ENCODE measurements around the gene AKT1. TPM values are rescaled to one million over a fixed set of nuclear protein-coding genes. Genes with fewer than 3 reads are reported as not detected.

Gene AKT1
- 100 to 1,000 TPM in 2 of 3 donors, 10 to 100 TPM in 1; 91.9 to 119 (median 116) TPM for total RNA-seq

DNA sequence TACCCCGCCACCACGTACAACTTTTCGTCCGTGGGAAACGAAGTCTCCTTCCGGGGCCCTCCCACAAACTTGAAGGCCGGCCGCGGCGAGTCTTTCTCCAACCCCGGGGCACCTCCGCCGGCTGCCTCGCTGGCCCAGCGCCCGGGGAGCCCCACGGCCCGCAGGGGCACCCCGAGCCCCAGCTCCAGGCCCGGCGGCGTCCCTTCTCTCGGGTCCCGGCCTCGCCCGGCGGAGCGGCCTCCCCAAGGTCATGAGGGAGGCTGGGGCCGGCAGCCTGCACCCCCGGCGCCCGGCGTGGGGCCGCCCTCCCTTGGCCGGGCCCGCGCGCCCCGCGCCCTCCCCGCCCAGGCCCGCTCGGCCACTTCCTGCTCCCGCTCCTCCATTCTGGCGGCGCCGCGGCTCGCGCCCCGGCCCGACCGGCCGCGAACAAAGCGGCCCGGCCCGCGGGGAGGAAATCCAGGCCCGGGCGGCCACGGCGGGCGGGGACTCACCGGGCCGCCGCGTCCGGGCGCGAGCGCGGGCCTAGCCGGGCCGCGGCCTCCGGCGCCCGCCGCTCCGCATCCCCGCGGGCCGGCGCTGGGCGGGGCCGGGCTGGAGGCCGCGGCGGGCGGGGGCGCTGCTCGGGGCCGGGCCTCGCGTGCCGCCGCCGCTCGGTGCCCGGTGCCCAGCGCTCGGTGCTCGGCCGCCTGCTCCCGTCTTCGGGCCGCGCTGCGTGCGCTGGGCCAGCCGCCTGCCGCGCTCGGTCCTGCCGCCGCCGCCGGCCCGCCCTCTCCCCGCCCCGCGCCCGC lies at the start of gene AKT1:
Gene AKT1 (minus strand): TSS at position 756 of the 788 bp plus-strand sequence. CDS start 3,105 bp downstream, outside the sequence.
- H3K9me3 ChIP-seq = no peaks in the 10 kb centered on the region
- TF ChIP-seq POLR2AphosphoS5 (IDR thresholded peaks at IDR 0.05) = no peak
- TF ChIP-seq POLR2A (IDR thresholded peaks at IDR 0.05) = no peak
- TF ChIP-seq, protein P1, sequence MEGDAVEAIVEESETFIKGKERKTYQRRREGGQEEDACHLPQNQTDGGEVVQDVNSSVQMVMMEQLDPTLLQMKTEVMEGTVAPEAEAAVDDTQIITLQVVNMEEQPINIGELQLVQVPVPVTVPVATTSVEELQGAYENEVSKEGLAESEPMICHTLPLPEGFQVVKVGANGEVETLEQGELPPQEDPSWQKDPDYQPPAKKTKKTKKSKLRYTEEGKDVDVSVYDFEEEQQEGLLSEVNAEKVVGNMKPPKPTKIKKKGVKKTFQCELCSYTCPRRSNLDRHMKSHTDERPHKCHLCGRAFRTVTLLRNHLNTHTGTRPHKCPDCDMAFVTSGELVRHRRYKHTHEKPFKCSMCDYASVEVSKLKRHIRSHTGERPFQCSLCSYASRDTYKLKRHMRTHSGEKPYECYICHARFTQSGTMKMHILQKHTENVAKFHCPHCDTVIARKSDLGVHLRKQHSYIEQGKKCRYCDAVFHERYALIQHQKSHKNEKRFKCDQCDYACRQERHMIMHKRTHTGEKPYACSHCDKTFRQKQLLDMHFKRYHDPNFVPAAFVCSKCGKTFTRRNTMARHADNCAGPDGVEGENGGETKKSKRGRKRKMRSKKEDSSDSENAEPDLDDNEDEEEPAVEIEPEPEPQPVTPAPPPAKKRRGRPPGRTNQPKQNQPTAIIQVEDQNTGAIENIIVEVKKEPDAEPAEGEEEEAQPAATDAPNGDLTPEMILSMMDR (IDR thresholded peaks at IDR 0.05) = no peak
- no peaks in the 10 kb centered on the region for H3K27me3 ChIP-seq
- peaks cover 10 to 25% of the 10 kb centered on the region in 2 donors for H3K4me1 ChIP-seq
- H3K27ac ChIP-seq = peak within 1 kb of the TSS; percentile 86 to 98
- H3K36me3 ChIP-seq = no peaks in the 10 kb centered on the region
- peak within 1 kb of the TSS; percentile 76 to 89 (median 79) for H3K4me3 ChIP-seq
- intact Hi-C loops (cut with DNase I; ENCODE audit: low total_unique reads) = no loop called here
- no peak for DNase-seq (ENCODE audit: low spot score in 2 of 2)

GRCh38 chr14:104845033-104845666 lies 49.6 kb upstream of the AKT1 start:
- no peaks in the 10 kb centered on the region for H3K36me3 ChIP-seq
- intact Hi-C loops (cut with DNase I; ENCODE audit: low total_unique reads) = no loop called here
- DNase-seq (ENCODE audit: low spot score in 2 of 2) = peak in 1 of 2 donors; percentile 34
- H3K9me3 ChIP-seq = no peaks in the 10 kb centered on the region
- H3K27ac ChIP-seq = no peak overlapping the region
- no peak for TF ChIP-seq POLR2A (IDR thresholded peaks at IDR 0.05)
- TF ChIP-seq, protein P1 (IDR thresholded peaks at IDR 0.05) = no peak
- TF ChIP-seq POLR2AphosphoS5 (IDR thresholded peaks at IDR 0.05) = no peak
- H3K4me3 ChIP-seq = no peak overlapping the region
- H3K27me3 ChIP-seq = peaks cover 0 to 17% of the 10 kb centered on the region in 2 donors
- peaks cover 2 to 4% of the 10 kb centered on the region in 2 donors for H3K4me1 ChIP-seq

- Histone ChIP-seq H3K27me3 (peaks cover 0 to 17% of the 10 kb centered on the region in 2 donors), H3K36me3 (no peaks in the 10 kb centered on the region), H3K4me1 (peaks cover 2 to 4% of the 10 kb centered on the region in 2 donors), H3K4me3 (peak overlapping the region; percentile 33 to 66 (median 49)), H3K27ac (no peak overlapping the region), H3K9me3 (no peaks in the 10 kb centered on the region)
- TF ChIP-seq, protein P1 (IDR thresholded peaks at IDR 0.05) = no peak
- no peak for TF ChIP-seq POLR2A (IDR thresholded peaks at IDR 0.05)
- no peak for TF ChIP-seq POLR2AphosphoS5 (IDR thresholded peaks at IDR 0.05)
- DNase-seq (ENCODE audit: low spot score in 2 of 2) = peak in 1 of 2 donors; percentile 40
- intact Hi-C loops (cut with DNase I; ENCODE audit: low total_unique reads) = no loop called here
Measured at GRCh38 chr14:104844306-104845032, 48.9 kb upstream of the AKT1 start.

GRCh38 chr14:104843442-104844305 lies 48.1 kb upstream of the AKT1 start:
- peaks cover 0 to 17% of the 10 kb centered on the region in 2 donors for H3K27me3 ChIP-seq
- peak in 1 of 2 donors; percentile 53 for DNase-seq (ENCODE audit: low spot score in 2 of 2)

More at GRCh38 chr14:104843442-104844305, 48.1 kb upstream of the AKT1 start:
- intact Hi-C loops (cut with DNase I; ENCODE audit: low total_unique reads) = no loop called here
- TF ChIP-seq POLR2AphosphoS5 (IDR thresholded peaks at IDR 0.05) (no peak), POLR2A (IDR thresholded peaks at IDR 0.05) (no peak)
- TF ChIP-seq, protein P1 (IDR thresholded peaks at IDR 0.05) = no peak
- Histone ChIP-seq H3K36me3 (no peaks in the 10 kb centered on the region), H3K9me3 (no peaks in the 10 kb centered on the region), H3K4me1 (peaks cover 2 to 4% of the 10 kb centered on the region in 2 donors), H3K4me3 (peak overlapping the region; percentile 33 to 66 (median 49)), H3K27ac (no peak overlapping the region)
